ENCODE measurements around the gene CHST9. TPM values are rescaled to one million over a fixed set of nuclear protein-coding genes. Genes with fewer than 3 reads are reported as not detected.
"Not testable (repeated sequence)": the region's sequence is repeated elsewhere in the genome, so short reads cannot be mapped to it uniquely, and the experiment has no call there.

CHST9 gene
- total and polyA plus RNA-seq, 2 donors from 2014 or later: 1.5 to 9.8 TPM

DNA sequence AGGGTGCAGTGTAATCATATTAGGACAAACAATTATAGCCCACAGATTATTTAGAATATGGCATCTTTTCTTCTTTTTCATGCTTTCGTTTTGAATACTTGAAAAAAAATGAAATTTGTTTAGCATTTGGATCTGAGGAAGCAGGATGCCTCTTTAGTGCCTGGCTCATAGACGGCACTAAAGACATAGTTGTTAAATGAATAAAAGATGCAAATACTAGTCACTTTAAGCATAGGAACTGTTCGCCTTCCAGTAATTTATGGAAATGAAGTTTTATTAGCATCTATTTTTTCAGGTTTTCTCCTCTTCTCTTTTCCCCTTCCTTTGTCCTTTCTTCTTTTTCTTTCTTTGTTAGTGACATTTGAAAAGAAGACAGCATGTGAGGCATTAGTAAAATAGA is 80.4 kb downstream of the CHST9 start:
- Histone ChIP-seq H3K27me3 (ENCODE audit: control insufficient read depth, insufficient read depth, low read length) (no peaks in the 10 kb centered on the region), H3K9me3 (ENCODE audit: control insufficient read depth in 2 of 3, insufficient read depth in 1 of 3, low read length in 3 of 3) (no peaks in the 10 kb centered on the region), H3K36me3 (ENCODE audit: control insufficient read depth in 2 of 3, insufficient read depth in 3 of 3, low read length in 3 of 3) (no peaks in the 10 kb centered on the region), H3K9ac (ENCODE audit: low read length in 3 of 3) (no peak overlapping the region), H3K27ac (ENCODE audit: low read depth in 2 of 2, low read length in 2 of 2) (no peak overlapping the region), H3K4me3 (ENCODE audit: low read length in 3 of 3) (no peak overlapping the region), H3K4me1 (ENCODE audit: control insufficient read depth in 2 of 3, insufficient read depth in 2 of 3, low read depth in 1 of 3, low read length in 3 of 3) (no peaks in the 10 kb centered on the region)
- DNase-seq (no peak), FAIRE-seq (no peak)
- intact Hi-C loops (cut with DNase I): no loop called here
- TF ChIP-seq, protein P1, sequence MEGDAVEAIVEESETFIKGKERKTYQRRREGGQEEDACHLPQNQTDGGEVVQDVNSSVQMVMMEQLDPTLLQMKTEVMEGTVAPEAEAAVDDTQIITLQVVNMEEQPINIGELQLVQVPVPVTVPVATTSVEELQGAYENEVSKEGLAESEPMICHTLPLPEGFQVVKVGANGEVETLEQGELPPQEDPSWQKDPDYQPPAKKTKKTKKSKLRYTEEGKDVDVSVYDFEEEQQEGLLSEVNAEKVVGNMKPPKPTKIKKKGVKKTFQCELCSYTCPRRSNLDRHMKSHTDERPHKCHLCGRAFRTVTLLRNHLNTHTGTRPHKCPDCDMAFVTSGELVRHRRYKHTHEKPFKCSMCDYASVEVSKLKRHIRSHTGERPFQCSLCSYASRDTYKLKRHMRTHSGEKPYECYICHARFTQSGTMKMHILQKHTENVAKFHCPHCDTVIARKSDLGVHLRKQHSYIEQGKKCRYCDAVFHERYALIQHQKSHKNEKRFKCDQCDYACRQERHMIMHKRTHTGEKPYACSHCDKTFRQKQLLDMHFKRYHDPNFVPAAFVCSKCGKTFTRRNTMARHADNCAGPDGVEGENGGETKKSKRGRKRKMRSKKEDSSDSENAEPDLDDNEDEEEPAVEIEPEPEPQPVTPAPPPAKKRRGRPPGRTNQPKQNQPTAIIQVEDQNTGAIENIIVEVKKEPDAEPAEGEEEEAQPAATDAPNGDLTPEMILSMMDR (IDR thresholded peaks at IDR 0.05; ENCODE audit: borderline replicate concordance, extremely low read depth, insufficient read depth): no peak

DNA sequence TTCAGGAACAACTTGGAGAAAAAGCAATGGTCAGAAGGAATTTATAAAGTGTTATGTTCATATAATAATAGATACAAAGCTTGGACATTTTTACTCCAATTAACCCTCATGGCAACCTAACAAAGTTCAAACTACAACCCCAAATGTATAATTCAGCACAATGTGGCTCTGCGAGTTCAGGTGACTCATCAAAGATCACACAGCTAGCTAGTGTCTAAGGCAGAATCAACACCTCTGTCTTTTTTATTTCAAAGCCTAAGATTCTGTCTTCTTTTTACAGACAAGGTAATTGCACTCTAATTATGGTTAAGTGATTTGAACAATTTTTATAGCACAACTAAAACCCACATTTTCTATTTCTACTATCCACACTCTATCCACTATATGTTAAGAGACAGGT is 90.5 kb downstream of the CHST9 start:
- Histone ChIP-seq H3K36me3 (ENCODE audit: control insufficient read depth in 2 of 3, insufficient read depth in 3 of 3, low read length in 3 of 3) (no peaks in the 10 kb centered on the region), H3K27me3 (ENCODE audit: control insufficient read depth, insufficient read depth, low read length) (no peaks in the 10 kb centered on the region), H3K4me1 (ENCODE audit: control insufficient read depth in 2 of 3, insufficient read depth in 2 of 3, low read depth in 1 of 3, low read length in 3 of 3) (no peaks in the 10 kb centered on the region), H3K9me3 (ENCODE audit: control insufficient read depth in 2 of 3, insufficient read depth in 1 of 3, low read length in 3 of 3) (no peaks in the 10 kb centered on the region), H3K4me3 (ENCODE audit: low read length in 3 of 3) (no peak overlapping the region), H3K9ac (ENCODE audit: low read length in 3 of 3) (no peak overlapping the region), H3K27ac (ENCODE audit: low read depth in 2 of 2, low read length in 2 of 2) (no peak overlapping the region)
- TF ChIP-seq, protein P1 (IDR thresholded peaks at IDR 0.05; ENCODE audit: borderline replicate concordance, extremely low read depth, insufficient read depth): no peak
- DNase-seq: no peak
- FAIRE-seq: no peak
- intact Hi-C loops (cut with DNase I): no loop called here

DNA sequence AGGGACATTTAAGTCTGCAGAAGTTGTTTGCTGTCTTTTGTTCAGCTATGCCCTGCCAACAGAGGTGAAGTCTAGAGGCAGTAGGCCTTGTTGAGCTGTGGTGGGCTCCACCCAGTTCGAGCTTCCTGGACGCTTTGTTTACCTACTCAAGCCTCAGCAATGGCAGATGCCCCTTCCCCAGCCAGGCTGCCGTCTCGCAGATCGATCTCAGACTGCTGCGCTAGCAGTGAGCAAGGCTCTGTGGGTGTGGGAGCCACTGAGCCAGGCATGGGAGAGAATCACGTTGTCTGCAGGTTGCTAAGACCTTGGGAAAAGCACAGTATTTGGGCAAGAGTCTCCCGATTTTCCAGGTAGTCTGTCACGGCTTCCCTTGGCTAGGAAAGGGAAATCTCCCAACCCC is 91.8 kb downstream of the CHST9 start:
- FAIRE-seq; H3K4me1 ChIP-seq (ENCODE audit: control insufficient read depth in 2 of 3, insufficient read depth in 2 of 3, low read depth in 1 of 3, low read length in 3 of 3); DNase-seq; H3K9ac ChIP-seq (ENCODE audit: low read length in 3 of 3); H3K27me3 ChIP-seq (ENCODE audit: control insufficient read depth, insufficient read depth, low read length); intact Hi-C loops (cut with DNase I); H3K36me3 ChIP-seq (ENCODE audit: control insufficient read depth in 2 of 3, insufficient read depth in 3 of 3, low read length in 3 of 3); H3K9me3 ChIP-seq (ENCODE audit: control insufficient read depth in 2 of 3, insufficient read depth in 1 of 3, low read length in 3 of 3); H3K27ac ChIP-seq (ENCODE audit: low read depth in 2 of 2, low read length in 2 of 2); H3K4me3 ChIP-seq (ENCODE audit: low read length in 3 of 3): not testable (repeated sequence)

DNA sequence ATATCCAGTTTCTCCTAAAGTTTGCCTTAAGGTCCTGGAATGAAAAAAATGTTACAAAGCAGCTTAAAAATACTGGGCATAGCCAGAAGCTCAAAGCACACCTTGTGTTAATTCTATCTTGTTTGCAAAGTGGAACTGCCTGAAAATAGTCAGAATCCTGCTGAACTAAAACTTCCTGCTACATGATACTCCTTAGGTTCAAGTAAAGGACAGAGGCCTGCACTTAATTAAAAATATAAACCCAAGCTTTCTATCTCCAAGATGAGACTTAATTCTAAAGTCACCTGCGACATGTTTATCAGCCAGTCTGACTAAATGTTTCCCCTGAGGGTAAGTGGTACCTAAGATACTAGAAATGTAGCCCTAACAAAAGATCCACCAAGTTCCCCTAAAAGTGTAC is 103.4 kb downstream of the CHST9 start:
- TF ChIP-seq, protein P1 (IDR thresholded peaks at IDR 0.05; ENCODE audit: borderline replicate concordance, extremely low read depth, insufficient read depth): no peak
- H3K4me3 ChIP-seq (ENCODE audit: low read length in 3 of 3): no peak overlapping the region
- FAIRE-seq (no peak), DNase-seq (peak in 2 of 5 donors; percentile 50 to 73)
- H3K9me3 ChIP-seq (ENCODE audit: control insufficient read depth in 2 of 3, insufficient read depth in 1 of 3, low read length in 3 of 3): no peaks in the 10 kb centered on the region
- no peaks in the 10 kb centered on the region for H3K27me3 ChIP-seq (ENCODE audit: control insufficient read depth, insufficient read depth, low read length)
- intact Hi-C loops (cut with DNase I): no loop called here
- no peaks in the 10 kb centered on the region for H3K4me1 ChIP-seq (ENCODE audit: control insufficient read depth in 2 of 3, insufficient read depth in 2 of 3, low read depth in 1 of 3, low read length in 3 of 3)
- no peaks in the 10 kb centered on the region for H3K36me3 ChIP-seq (ENCODE audit: control insufficient read depth in 2 of 3, insufficient read depth in 3 of 3, low read length in 3 of 3)
- H3K27ac ChIP-seq (ENCODE audit: low read depth in 2 of 2, low read length in 2 of 2): no peak overlapping the region
- no peak overlapping the region for H3K9ac ChIP-seq (ENCODE audit: low read length in 3 of 3)

Measured in kidney (tissue), 14 donors.